IMR-90 (cell line): ENCODE measurements around the gene MOCS1. TPM values are rescaled to one million over a fixed set of nuclear protein-coding genes. Genes with fewer than 3 reads are reported as not detected.

Experiments used
- ATAC-seq: fragments of 200-7000 bp; cut with Tn5 transposase; 2 replicates; pipeline ENCODE4 v1.9.1; 2020; ENCODE audit warnings: low read depth, mild to moderate bottlenecking, moderate library complexity
- BruUV-seq: library from RNA; stranded (reverse); fragments of 400-500 nt; replicated peaks from 2 replicates; lab custom pipeline; 2021; lab: Mats Ljungman, UMichigan
- CTCF ChIA-PET: fragments of 300-600 bp; formaldehyde crosslinking; extraction: SDS; loops from one replicate; lab custom pipeline; 2021; ENCODE audit warnings: antibody characterized with exemption; lab: Yijun Ruan, JAX
- POLR2A ChIA-PET: fragments of 300-600 bp; sonication (Branson Sonifier 250); formaldehyde crosslinking; loops from one replicate; lab custom pipeline; 2022; ENCODE audit warnings: antibody characterized with exemption; ENCODE audit not compliant: unreplicated experiment; lab: Charles Lee
- DNase-seq: peaks from one replicate; pipeline ENCODE4 v3.0.0; 2013
- H2AFZ ChIP-seq: replicated peaks from 2 replicates; pipeline ENCODE3; 2013; ENCODE audit warnings: low read length, mild to moderate bottlenecking; ENCODE audit not compliant: poor library complexity
- H2AK5ac ChIP-seq: 2 replicates; pipeline ENCODE4 v1.6.1; 2013; ENCODE audit warnings: low read depth, low read length, inconsistent platforms
- H2AK9ac ChIP-seq: replicated peaks from 2 replicates; pipeline ENCODE3; 2013; ENCODE audit warnings: mild to moderate bottlenecking, low read depth, low read length, moderate library complexity; ENCODE audit not compliant: poor library complexity
- H2BK120ac ChIP-seq: 2 replicates; pipeline ENCODE4 v1.6.1; 2013; ENCODE audit warnings: low read depth, low read length, inconsistent platforms
- H2BK15ac ChIP-seq: 3 replicates; pipeline ENCODE4 v1.6.1; 2013; ENCODE audit warnings: low read depth, low read length, inconsistent platforms
- H2BK20ac ChIP-seq: 2 replicates; pipeline ENCODE4 v1.6.1; 2013; ENCODE audit warnings: low read depth, mild to moderate bottlenecking, inconsistent platforms, low read length, moderate library complexity
- H2BK5ac ChIP-seq: 2 replicates; pipeline ENCODE4 v1.6.1; 2013; ENCODE audit warnings: mild to moderate bottlenecking, low read depth, low read length, inconsistent platforms; ENCODE audit not compliant: poor library complexity, severe bottlenecking
- H3K14ac ChIP-seq: replicated peaks from 2 replicates; pipeline ENCODE4 v1.6.1; 2013; ENCODE audit warnings: low read depth, low read length, inconsistent platforms
- H3K18ac ChIP-seq: 2 replicates; pipeline ENCODE4 v1.6.1; 2013; ENCODE audit warnings: low read depth, low read length, control low read depth
- H3K23ac ChIP-seq: 2 replicates; pipeline ENCODE4 v1.6.1; 2013; ENCODE audit warnings: low read depth, low read length, inconsistent platforms
- H3K27ac ChIP-seq: 2 replicates; pipeline ENCODE4 v1.5.1; 2013; ENCODE audit warnings: mild to moderate bottlenecking, control low read depth, low read length; ENCODE audit not compliant: insufficient read depth
- H3K27me3 ChIP-seq: 2 replicates; pipeline ENCODE4 v1.6.1; 2013; ENCODE audit warnings: low read length; ENCODE audit not compliant: control insufficient read depth, insufficient read depth
- H3K36me3 ChIP-seq: 2 replicates; pipeline ENCODE4 v1.6.1; 2013; ENCODE audit warnings: low read length, mixed read lengths; ENCODE audit not compliant: control insufficient read depth, insufficient read depth
- H3K4ac ChIP-seq: 2 replicates; pipeline ENCODE4 v1.6.1; 2013; ENCODE audit warnings: low read depth, low read length, inconsistent platforms
- H3K4me1 ChIP-seq: 2 replicates; pipeline ENCODE4 v1.6.1; 2013; ENCODE audit warnings: low read length, mixed read lengths; ENCODE audit not compliant: control insufficient read depth, insufficient read depth
- H3K4me2 ChIP-seq: 2 replicates; pipeline ENCODE4 v1.6.1; 2013; ENCODE audit warnings: low read depth, mild to moderate bottlenecking, control low read depth, low read length, moderate library complexity
- H3K4me3 ChIP-seq: 2 replicates; pipeline ENCODE4 v1.5.1; 2013; ENCODE audit warnings: low read depth, mild to moderate bottlenecking, control low read depth, low read length, moderate library complexity; ENCODE audit not compliant: insufficient read depth
- H3K56ac ChIP-seq: 2 replicates; pipeline ENCODE4 v1.6.1; 2013; ENCODE audit warnings: low read length, inconsistent platforms; ENCODE audit not compliant: insufficient read depth; ENCODE audit errors: extremely low read depth
- H3K79me1 ChIP-seq, 2 experiments: 2 replicates each; pipeline ENCODE4 v1.6.1; 2013; ENCODE audit warnings: low read length in 2 of 2, inconsistent platforms in 1 of 2, low read depth in 1 of 2
- H3K9ac ChIP-seq: 2 replicates; pipeline ENCODE4 v1.6.1; 2013; ENCODE audit warnings: low read depth, low read length, control low read depth
- H3K9me1 ChIP-seq: 2 replicates; pipeline ENCODE4 v1.6.1; 2013; ENCODE audit warnings: low read length, inconsistent platforms; ENCODE audit not compliant: insufficient read depth
- H3K9me3 ChIP-seq: 2 replicates; pipeline ENCODE4 v1.6.1; 2013; ENCODE audit warnings: low read length; ENCODE audit not compliant: control insufficient read depth, insufficient read depth
- H4K20me1 ChIP-seq: 2 replicates; pipeline ENCODE4 v1.6.1; 2013; ENCODE audit warnings: low read length, inconsistent platforms; ENCODE audit not compliant: insufficient read depth
- H4K5ac ChIP-seq: 2 replicates; pipeline ENCODE4 v1.6.1; 2013; ENCODE audit warnings: mild to moderate bottlenecking, low read depth, low read length, control low read depth
- H4K8ac ChIP-seq, 2 experiments: 2 replicates each; pipeline ENCODE4 v1.6.1; 2013; ENCODE audit warnings: low read depth in 2 of 2, low read length in 2 of 2, control low read depth in 1 of 2, inconsistent platforms in 1 of 2
- H4K91ac ChIP-seq: 2 replicates; pipeline ENCODE4 v1.6.1; 2013; ENCODE audit warnings: low read depth, low read length, inconsistent platforms; ENCODE audit not compliant: insufficient read depth
- FOS ChIP-seq: fragments of 150-350 bp; IDR thresholded peaks from 2 replicates; pipeline ENCODE4 v1.6.1; 2016; ENCODE audit warnings: low read depth, low read length
- RAD21 ChIP-seq: IDR thresholded peaks from 2 replicates; pipeline ENCODE4 v1.6.1; 2012; ENCODE audit warnings: low read length, improper control_type of control experiment
- RCOR1 ChIP-seq: IDR thresholded peaks from 2 replicates; pipeline ENCODE4 v1.6.1; 2012; ENCODE audit warnings: mild to moderate bottlenecking, low read length, improper control_type of control experiment; ENCODE audit not compliant: insufficient replicate concordance
- WGBS, 2 experiments: methylation state at CpG; one replicate each; pipeline versions ENCODE4 v1.1.5 to v1.1.7; 2013; ENCODE audit warnings: missing lambda C conversion rate in 2 of 2; ENCODE audit not compliant: insufficient read length in 1 of 2; ENCODE audit errors: extremely low coverage in 2 of 2; 5-methylcytosine and 5-hydroxymethylcytosine counted together
- dilution Hi-C: fragments of 300-500 bp; cut with HindIII; formaldehyde crosslinking; loops from one replicate; pipeline ENCODE4 v1.14.3; 2018; ENCODE audit warnings: low sequenced_read_pairs; ENCODE audit not compliant: unreplicated experiment
- in situ Hi-C: fragments of 300-500 bp; cut with MboI; formaldehyde crosslinking; loops from 3 replicates; pipeline ENCODE4 v1.14.3; 2019; ENCODE audit warnings: low sequenced_read_pairs, inconsistent platforms, mixed read lengths
- intact Hi-C: fragments of 100-400 bp; cut with micrococcal nuclease; formaldehyde crosslinking; loops from 2 replicates; pipeline ENCODE4 v1.10.0; 2022
- polyA plus RNA-seq, 3 experiments: library from polyadenylated mRNA; depleted of rRNA; stranded (reverse); fragments of >200 nt; gene quantifications; 2 replicates each; pipeline ENCODE4 v1.2.3, GENCODE V29; 2012; ENCODE audit warnings: low replicate concordance in 1 of 3
- total RNA-seq: library from RNA; depleted of rRNA; stranded (reverse); fragments of >200 nt; gene quantifications from 2 replicates; pipeline ENCODE4 v1.2.3, GENCODE V29; 2012

MOCS1 gene
- total and polyA plus RNA-seq, 2 of the 4 experiments (the other 2 are of a cell fraction): 5.5 to 9.5 TPM

- Histone ChIP-seq H3K18ac (peak overlapping the region; percentile 79; the same call in 1 of the 2 replicates), H3K27ac (peak overlapping the region; percentile 20; the same call in 1 of the 2 replicates), H3K4me2 (peak overlapping the region; percentile 52), H4K91ac (peak overlapping the region; percentile 80; the same call in 1 of the 2 replicates), H2AFZ (no peak overlapping the region), H2BK5ac (peak overlapping the region; percentile 90), H3K56ac (no peak overlapping the region; the same call in 1 of the 2 replicates), H3K9me3 (no peaks in the 10 kb centered on the region), H4K5ac (peak overlapping the region; percentile 12; the same call in 1 of the 2 replicates), H4K20me1 (no peaks in the 10 kb centered on the region), H2AK9ac (no peak overlapping the region), H2BK15ac (peak overlapping the region; percentile 49; the same call in 2 of the 3 replicates), H2AK5ac (no peak overlapping the region), H3K36me3 (no peaks in the 10 kb centered on the region), H3K9ac (no peak overlapping the region), H3K27me3 (peaks cover 2% of the 10 kb centered on the region; the same call in 1 of the 2 replicates), H2BK20ac (peak overlapping the region; percentile 79; the same call in 1 of the 2 replicates), H3K4me3 (no peak overlapping the region), H3K4ac (no peak overlapping the region; the same call in 1 of the 2 replicates), H2BK120ac (peak overlapping the region; percentile 80), H3K14ac (no peak overlapping the region), H4K8ac (peak overlapping the region; percentile 33 to 70; a peak in 3 of 4 replicates), H3K79me1 (no peaks in the 10 kb centered on the region), H3K4me1 (peaks cover 7% of the 10 kb centered on the region), H3K9me1 (no peaks in the 10 kb centered on the region; the same call in 1 of the 2 replicates), H3K23ac (no peak overlapping the region)
- intact Hi-C loops (loop anchor here (1.0 to 5.0 kb wide), 2 partner anchors 29 to 76 kb away; partner anchors contain the start of gene MOCS1), dilution Hi-C loops (no loop called here), in situ Hi-C loops (no loop called here)
- DNase-seq (peak; percentile 70), ATAC-seq (peak; percentile 90)
- POLR2A ChIA-PET: no interaction called here
- TF ChIP-seq RCOR1 (no peak), RAD21 (no peak), FOS (0 out of 2 replicates have a peak, but pooled peaks have one; percentile 19)
- no TSS peak for BruUV-seq
- CTCF ChIA-PET: no interaction called here
- no CpG with 5 or more reads among the region's 4 CpGs for WGBS, 2 experiments
Observed at GRCh38 chr6:39962831-39963230, 28.6 kb upstream of the MOCS1 start.
